Neural progenitor cell (in vitro differentiated cells): ENCODE measurements around the gene SEMA5B.
A peak's percentile ranks its signal among the peaks of the same experiment; 100 is the strongest.

ENCODE experiments used
- CTCF ChIP-seq: fragments of 200-600 bp; sonication (generic); IDR thresholded peaks from 2 replicates; pipeline ENCODE4 v1.5.1; 2017; ENCODE audit warnings: antibody characterized with exemption, mild to moderate bottlenecking
- EZH2 ChIP-seq: fragments of 200-600 bp; sonication (generic); IDR thresholded peaks from 2 replicates; pipeline ENCODE4 v1.6.1; 2017; ENCODE audit warnings: antibody characterized with exemption, mild to moderate bottlenecking, moderate library complexity

DNA sequence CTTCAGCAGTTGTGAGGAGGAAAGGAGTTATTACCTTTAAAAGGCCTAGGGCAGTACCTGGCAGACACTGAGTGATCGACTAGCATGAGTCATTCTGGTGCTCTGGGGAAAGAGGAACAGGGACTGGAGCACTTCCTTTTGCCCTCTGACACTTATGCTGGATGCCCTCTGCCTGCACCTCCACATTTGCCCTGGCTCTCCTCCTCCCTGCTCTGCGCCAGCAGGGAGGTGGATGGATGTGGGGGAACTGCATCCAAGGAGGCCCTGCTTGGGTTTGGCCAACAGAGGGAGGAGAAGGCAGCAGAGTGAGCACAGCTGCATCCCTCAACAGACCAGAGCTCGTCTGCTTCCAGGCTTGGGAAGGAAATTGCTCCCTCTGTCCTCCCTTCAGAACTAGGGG lies 75.0 kb downstream of the SEMA5B start:
- TF ChIP-seq CTCF (peak; percentile 19), EZH2 (no peak)
